Esophagus muscularis mucosa (tissue), 4 donors: ENCODE measurements around the gene SLC35E2B.

ENCODE experiments used
- CTCF ChIP-seq, 3 experiments: fragments of 200-600 bp in 2 of 3; fragments of 450-650 bp in 1 of 3; sonication (generic) in 2 of 3; IDR thresholded peaks; one replicate each; pipeline ENCODE4 v1.5.1; 2017 to 2019; ENCODE audit warnings: antibody characterized with exemption in 3 of 3, mild to moderate bottlenecking in 2 of 3, moderate library complexity in 1 of 3
- EP300 ChIP-seq: sonication (generic); formaldehyde crosslinking; IDR thresholded peaks from one replicate; pipeline ENCODE4 v1.6.1; 2017; ENCODE audit warnings: antibody characterized with exemption
- POLR2AphosphoS5 ChIP-seq, 2 donors: sonication (generic); formaldehyde crosslinking; IDR thresholded peaks; one replicate each; pipeline ENCODE4 v1.6.1; 2017; ENCODE audit warnings: antibody characterized with exemption in 2 of 2

DNA sequence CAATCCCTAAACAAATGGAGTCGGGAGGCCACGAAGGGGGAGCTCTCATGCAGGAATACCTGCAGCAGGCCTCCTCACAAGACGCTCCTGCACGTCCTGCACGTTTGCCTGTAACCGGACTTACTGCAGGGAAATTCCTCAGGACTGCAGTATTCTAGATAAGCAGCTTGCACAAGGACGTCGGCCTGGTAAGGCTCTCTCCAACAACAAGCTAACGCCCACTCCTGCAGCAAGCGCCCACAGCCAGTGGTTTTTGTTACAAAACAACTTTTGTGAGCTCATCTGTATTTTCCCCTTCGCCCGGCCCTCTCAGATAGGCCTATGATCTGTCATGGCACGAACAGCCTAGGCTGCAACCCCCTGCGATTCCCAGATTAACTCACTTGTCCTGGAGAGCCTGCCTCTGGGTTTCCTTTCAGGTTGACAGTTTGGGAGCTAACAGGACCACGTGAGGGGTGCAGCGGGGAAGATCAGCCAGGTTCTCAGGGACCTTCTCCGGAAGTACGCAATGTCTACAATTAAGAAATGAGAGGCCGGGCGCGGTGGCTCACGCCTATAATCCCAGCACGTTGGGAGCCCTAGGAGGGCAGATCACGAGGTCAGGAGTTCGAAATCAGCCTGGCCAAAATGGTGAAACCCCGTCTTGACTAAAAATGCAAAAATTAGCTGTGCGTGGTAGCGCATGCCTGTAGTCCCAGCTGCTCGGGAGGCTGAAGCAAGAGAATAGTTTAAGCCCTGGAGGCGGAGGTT lies 78.2 kb downstream of the SLC35E2B start:
- TF ChIP-seq EP300 (no peak), POLR2AphosphoS5 (IDR thresholded peaks at IDR 0.05) (no peak), CTCF (IDR thresholded peaks at IDR 0.05) (no peak)
